Peyer's patch (tissue), 4 donors: ENCODE measurements around the gene SPATA12.

ENCODE experiments used
- POLR2A ChIP-seq, 2 donors: fragments of 450-650 bp; IDR thresholded peaks; one replicate each; pipeline ENCODE4 v1.5.1; 2017; ENCODE audit warnings: antibody characterized with exemption in 2 of 2, mild to moderate bottlenecking in 2 of 2, moderate library complexity in 2 of 2
- TF ChIP-seq, protein P1 (sequence below), 6 experiments: fragments of 450-650 bp in 4 of 6; fragments of 200-600 bp in 2 of 6; sonication (generic) in 1 of 6; IDR thresholded peaks; one replicate each; pipeline ENCODE4 v1.5.1; 2017 to 2019; ENCODE audit warnings: antibody characterized with exemption in 6 of 6, mild to moderate bottlenecking in 3 of 6, moderate library complexity in 1 of 6

- TF ChIP-seq, protein P1, sequence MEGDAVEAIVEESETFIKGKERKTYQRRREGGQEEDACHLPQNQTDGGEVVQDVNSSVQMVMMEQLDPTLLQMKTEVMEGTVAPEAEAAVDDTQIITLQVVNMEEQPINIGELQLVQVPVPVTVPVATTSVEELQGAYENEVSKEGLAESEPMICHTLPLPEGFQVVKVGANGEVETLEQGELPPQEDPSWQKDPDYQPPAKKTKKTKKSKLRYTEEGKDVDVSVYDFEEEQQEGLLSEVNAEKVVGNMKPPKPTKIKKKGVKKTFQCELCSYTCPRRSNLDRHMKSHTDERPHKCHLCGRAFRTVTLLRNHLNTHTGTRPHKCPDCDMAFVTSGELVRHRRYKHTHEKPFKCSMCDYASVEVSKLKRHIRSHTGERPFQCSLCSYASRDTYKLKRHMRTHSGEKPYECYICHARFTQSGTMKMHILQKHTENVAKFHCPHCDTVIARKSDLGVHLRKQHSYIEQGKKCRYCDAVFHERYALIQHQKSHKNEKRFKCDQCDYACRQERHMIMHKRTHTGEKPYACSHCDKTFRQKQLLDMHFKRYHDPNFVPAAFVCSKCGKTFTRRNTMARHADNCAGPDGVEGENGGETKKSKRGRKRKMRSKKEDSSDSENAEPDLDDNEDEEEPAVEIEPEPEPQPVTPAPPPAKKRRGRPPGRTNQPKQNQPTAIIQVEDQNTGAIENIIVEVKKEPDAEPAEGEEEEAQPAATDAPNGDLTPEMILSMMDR (IDR thresholded peaks at IDR 0.05): no peak
- TF ChIP-seq POLR2A (IDR thresholded peaks at IDR 0.05): no peak
These were observed 43.0 kb upstream of the SPATA12 start for GRCh38 chr3:57017459-57017845.
